Gastrocnemius medialis (tissue), 4 donors: Measurements from ENCODE around the gene MAP3K19.

ENCODE experiments used
- CTCF ChIP-seq, 5 experiments: fragments of 450-650 bp in 3 of 5; fragments of 200-600 bp in 2 of 5; sonication (generic) in 2 of 5; IDR thresholded peaks in 4 of 5; conservative IDR thresholded peaks in 1 of 5; 1 replicate in 4 of 5; 2 replicates in 1 of 5; pipeline ENCODE4 v1.5.1; 2016 to 2019; ENCODE audit warnings: antibody characterized with exemption in 5 of 5, mild to moderate bottlenecking in 3 of 5, moderate library complexity in 3 of 5
- POLR2A ChIP-seq, 2 donors: fragments of 450-650 bp; IDR thresholded peaks; one replicate each; pipeline ENCODE4 v1.6.1; 2017; ENCODE audit warnings: antibody characterized with exemption in 2 of 2, mild to moderate bottlenecking in 2 of 2, moderate library complexity in 2 of 2

- no peak for TF ChIP-seq CTCF (IDR thresholded peaks at IDR 0.05 in 4 of 5, conservative IDR thresholded peaks at IDR 0.05 in 1 of 5)
- TF ChIP-seq POLR2A (IDR thresholded peaks at IDR 0.05): no peak
Measured at GRCh38 chr2:134934641-134935040, 112.6 kb downstream of the MAP3K19 start.
